ENCODE data around the gene ADGRG3.
"Not testable (repeated sequence)": the region's sequence is repeated elsewhere in the genome, so short reads cannot be mapped to it uniquely, and the experiment has no call there.

Gene ADGRG3

GRCh38 chr16:57697896-57698537 lies 29.9 kb downstream of the ADGRG3 start:
- DNase-seq = no peak

- no peak for DNase-seq
Measured at GRCh38 chr16:57698812-57699405, 30.8 kb downstream of the ADGRG3 start.

- no peak for DNase-seq
Measured at GRCh38 chr16:57699481-57699880, 31.4 kb downstream of the ADGRG3 start.

GRCh38 chr16:57699899-57700298 lies 31.8 kb downstream of the ADGRG3 start:
- DNase-seq = no peak

- no peak for DNase-seq
Measured at GRCh38 chr16:57700781-57701551, 32.9 kb downstream of the ADGRG3 start.

GRCh38 chr16:57701759-57702371 lies 33.8 kb downstream of the ADGRG3 start:
- no peak for DNase-seq

- no peak for DNase-seq
Measured at GRCh38 chr16:57703416-57704010, 35.4 kb downstream of the ADGRG3 start.

GRCh38 chr16:57704011-57704904 lies 36.2 kb downstream of the ADGRG3 start:
- no peak for DNase-seq

GRCh38 chr16:57704905-57705852 lies 37.1 kb downstream of the ADGRG3 start:
- no peak for DNase-seq

- no peak for DNase-seq
Measured at GRCh38 chr16:57706717-57707116, 38.6 kb downstream of the ADGRG3 start.

GRCh38 chr16:57707331-57707730 lies 39.2 kb downstream of the ADGRG3 start:
- no peak for DNase-seq

- no peak for DNase-seq
Measured at GRCh38 chr16:57708168-57708567, 40.1 kb downstream of the ADGRG3 start.

- no peak for DNase-seq
Measured at GRCh38 chr16:57709663-57710062, 41.6 kb downstream of the ADGRG3 start.

- DNase-seq = no peak
Measured at GRCh38 chr16:57711346-57711745, 43.2 kb downstream of the ADGRG3 start.

- no peak for DNase-seq
Measured at GRCh38 chr16:57711993-57712392, 43.9 kb downstream of the ADGRG3 start.

GRCh38 chr16:57712569-57712968 lies 44.5 kb downstream of the ADGRG3 start:
- DNase-seq = not testable (repeated sequence)

GRCh38 chr16:57713596-57713995 lies 45.5 kb downstream of the ADGRG3 start:
- DNase-seq = no peak

GRCh38 chr16:57714047-57714446 lies 45.9 kb downstream of the ADGRG3 start:
- DNase-seq = no peak

- DNase-seq = peak; percentile 12
Measured at GRCh38 chr16:57720142-57720575, 52.1 kb downstream of the ADGRG3 start.

GRCh38 chr16:57721356-57722209 lies 53.5 kb downstream of the ADGRG3 start:
- DNase-seq = no peak

All from NCI-H69 (cell line).